ENCODE results near the gene PROB1. TPM values are rescaled to one million over a fixed set of nuclear protein-coding genes. Genes with fewer than 3 reads are reported as not detected.

PROB1 gene
- total and polyA plus RNA-seq, 2 of the 13 experiments (the other 11 are each of a cell fraction or from before 2014, with no cell fraction given): 0.69 to 1.1 TPM

DNA sequence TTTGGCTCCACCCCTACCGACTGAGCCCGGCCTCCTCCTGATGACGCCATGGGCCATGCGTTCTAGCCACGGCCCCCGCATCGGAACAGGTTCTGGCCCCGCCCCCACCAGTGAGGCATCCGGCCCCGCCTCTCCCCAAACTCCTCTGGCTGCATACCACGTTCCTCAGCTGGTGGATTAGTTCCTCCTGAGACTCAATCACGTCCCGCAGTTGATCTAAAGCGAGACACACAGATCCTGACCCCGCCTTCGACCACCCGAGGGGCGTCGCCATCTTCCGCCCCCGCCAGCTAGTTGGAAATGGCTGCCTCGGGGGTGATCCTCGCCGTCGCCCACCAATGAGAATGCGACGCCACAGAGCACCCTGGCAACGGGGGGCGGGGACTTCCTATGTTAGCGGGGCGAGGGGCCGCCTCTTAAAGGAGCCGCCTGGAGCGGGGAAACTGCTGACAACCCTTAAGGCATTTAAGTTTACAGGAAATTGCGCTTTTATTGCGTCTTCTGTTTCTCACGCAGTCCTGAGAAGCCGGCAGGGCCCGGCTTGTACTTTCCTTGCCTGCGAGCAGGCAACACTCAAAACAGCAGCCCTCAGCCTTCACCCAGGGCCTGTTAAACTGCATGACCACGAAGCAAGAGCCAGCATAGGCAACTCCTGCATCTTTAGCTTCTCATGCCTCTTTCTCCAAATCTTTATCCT, 9.0 kb upstream of the PROB1 start, which contains the start of gene SPATA24 (continued):
- TF ChIP-seq, protein P1, sequence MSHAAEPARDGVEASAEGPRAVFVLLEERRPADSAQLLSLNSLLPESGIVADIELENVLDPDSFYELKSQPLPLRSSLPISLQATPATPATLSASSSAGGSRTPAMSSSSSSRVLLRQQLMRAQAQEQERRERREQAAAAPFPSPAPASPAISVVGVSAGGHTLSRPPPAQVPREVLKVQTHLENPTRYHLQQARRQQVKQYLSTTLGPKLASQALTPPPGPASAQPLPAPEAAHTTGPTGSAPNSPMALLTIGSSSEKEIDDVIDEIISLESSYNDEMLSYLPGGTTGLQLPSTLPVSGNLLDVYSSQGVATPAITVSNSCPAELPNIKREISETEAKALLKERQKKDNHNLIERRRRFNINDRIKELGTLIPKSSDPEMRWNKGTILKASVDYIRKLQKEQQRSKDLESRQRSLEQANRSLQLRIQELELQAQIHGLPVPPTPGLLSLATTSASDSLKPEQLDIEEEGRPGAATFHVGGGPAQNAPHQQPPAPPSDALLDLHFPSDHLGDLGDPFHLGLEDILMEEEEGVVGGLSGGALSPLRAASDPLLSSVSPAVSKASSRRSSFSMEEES (CRISPR knock-in tag; IDR thresholded peaks at IDR 0.05): no peak
- TF ChIP-seq ZNF24 (IDR thresholded peaks at IDR 0.05) (no peak), HOXA7 (CRISPR knock-in tag; IDR thresholded peaks at IDR 0.05) (no peak), TBX2 (CRISPR knock-in tag; IDR thresholded peaks at IDR 0.05; ENCODE audit: borderline replicate concordance) (0 out of 2 replicates have a peak, but pooled peaks have one; percentile 4), SYNCRIP (IDR thresholded peaks at IDR 0.05; ENCODE audit: insufficient read depth, low read depth, low read length) (no peak), ZNF737 (CRISPR knock-in tag; IDR thresholded peaks at IDR 0.05; ENCODE audit: borderline replicate concordance) (no peak), U2AF1 (optimal IDR thresholded peaks at IDR 0.05; ENCODE audit: low read depth, low read length) (no peak), HOXA9 (CRISPR knock-in tag; IDR thresholded peaks at IDR 0.05; ENCODE audit: borderline replicate concordance) (no peak), ZNF207 (IDR thresholded peaks at IDR 0.05; ENCODE audit: borderline replicate concordance) (no peak), ZFP36L1 (CRISPR knock-in tag; IDR thresholded peaks at IDR 0.05) (no peak), DNMT3B (CRISPR knock-in tag; conservative IDR thresholded peaks at IDR 0.05) (no peak), ZNF264 (CRISPR knock-in tag; IDR thresholded peaks at IDR 0.05) (no peak), KLF16 (CRISPR knock-in tag; IDR thresholded peaks at IDR 0.05) (peak in 1 of 2 experiments; percentile 68; a peak in 1 of 4 replicates), PHF5A (CRISPR knock-in tag; IDR thresholded peaks at IDR 0.05; ENCODE audit: low read depth, unreplicated experiment) (no peak), ZNF530 (CRISPR knock-in tag; IDR thresholded peaks at IDR 0.05; ENCODE audit: low read depth) (no peak), RBM22 (optimal IDR thresholded peaks at IDR 0.05; ENCODE audit: low read length) (peak; percentile 69), MIER3 (CRISPR knock-in tag; IDR thresholded peaks at IDR 0.05; ENCODE audit: borderline replicate concordance) (no peak), TMF1 (CRISPR knock-in tag; IDR thresholded peaks at IDR 0.05; ENCODE audit: low read depth) (no peak)
- TF ChIP-seq, protein P2, sequence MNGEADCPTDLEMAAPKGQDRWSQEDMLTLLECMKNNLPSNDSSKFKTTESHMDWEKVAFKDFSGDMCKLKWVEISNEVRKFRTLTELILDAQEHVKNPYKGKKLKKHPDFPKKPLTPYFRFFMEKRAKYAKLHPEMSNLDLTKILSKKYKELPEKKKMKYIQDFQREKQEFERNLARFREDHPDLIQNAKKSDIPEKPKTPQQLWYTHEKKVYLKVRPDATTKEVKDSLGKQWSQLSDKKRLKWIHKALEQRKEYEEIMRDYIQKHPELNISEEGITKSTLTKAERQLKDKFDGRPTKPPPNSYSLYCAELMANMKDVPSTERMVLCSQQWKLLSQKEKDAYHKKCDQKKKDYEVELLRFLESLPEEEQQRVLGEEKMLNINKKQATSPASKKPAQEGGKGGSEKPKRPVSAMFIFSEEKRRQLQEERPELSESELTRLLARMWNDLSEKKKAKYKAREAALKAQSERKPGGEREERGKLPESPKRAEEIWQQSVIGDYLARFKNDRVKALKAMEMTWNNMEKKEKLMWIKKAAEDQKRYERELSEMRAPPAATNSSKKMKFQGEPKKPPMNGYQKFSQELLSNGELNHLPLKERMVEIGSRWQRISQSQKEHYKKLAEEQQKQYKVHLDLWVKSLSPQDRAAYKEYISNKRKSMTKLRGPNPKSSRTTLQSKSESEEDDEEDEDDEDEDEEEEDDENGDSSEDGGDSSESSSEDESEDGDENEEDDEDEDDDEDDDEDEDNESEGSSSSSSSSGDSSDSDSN (CRISPR knock-in tag; IDR thresholded peaks at IDR 0.05): peak; percentile 18
- TF ChIP-seq, protein P3, sequence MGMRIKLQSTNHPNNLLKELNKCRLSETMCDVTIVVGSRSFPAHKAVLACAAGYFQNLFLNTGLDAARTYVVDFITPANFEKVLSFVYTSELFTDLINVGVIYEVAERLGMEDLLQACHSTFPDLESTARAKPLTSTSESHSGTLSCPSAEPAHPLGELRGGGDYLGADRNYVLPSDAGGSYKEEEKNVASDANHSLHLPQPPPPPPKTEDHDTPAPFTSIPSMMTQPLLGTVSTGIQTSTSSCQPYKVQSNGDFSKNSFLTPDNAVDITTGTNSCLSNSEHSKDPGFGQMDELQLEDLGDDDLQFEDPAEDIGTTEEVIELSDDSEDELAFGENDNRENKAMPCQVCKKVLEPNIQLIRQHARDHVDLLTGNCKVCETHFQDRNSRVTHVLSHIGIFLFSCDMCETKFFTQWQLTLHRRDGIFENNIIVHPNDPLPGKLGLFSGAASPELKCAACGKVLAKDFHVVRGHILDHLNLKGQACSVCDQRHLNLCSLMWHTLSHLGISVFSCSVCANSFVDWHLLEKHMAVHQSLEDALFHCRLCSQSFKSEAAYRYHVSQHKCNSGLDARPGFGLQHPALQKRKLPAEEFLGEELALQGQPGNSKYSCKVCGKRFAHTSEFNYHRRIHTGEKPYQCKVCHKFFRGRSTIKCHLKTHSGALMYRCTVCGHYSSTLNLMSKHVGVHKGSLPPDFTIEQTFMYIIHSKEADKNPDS (CRISPR knock-in tag; IDR thresholded peaks at IDR 0.05): no peak
- TF ChIP-seq, protein P4, sequence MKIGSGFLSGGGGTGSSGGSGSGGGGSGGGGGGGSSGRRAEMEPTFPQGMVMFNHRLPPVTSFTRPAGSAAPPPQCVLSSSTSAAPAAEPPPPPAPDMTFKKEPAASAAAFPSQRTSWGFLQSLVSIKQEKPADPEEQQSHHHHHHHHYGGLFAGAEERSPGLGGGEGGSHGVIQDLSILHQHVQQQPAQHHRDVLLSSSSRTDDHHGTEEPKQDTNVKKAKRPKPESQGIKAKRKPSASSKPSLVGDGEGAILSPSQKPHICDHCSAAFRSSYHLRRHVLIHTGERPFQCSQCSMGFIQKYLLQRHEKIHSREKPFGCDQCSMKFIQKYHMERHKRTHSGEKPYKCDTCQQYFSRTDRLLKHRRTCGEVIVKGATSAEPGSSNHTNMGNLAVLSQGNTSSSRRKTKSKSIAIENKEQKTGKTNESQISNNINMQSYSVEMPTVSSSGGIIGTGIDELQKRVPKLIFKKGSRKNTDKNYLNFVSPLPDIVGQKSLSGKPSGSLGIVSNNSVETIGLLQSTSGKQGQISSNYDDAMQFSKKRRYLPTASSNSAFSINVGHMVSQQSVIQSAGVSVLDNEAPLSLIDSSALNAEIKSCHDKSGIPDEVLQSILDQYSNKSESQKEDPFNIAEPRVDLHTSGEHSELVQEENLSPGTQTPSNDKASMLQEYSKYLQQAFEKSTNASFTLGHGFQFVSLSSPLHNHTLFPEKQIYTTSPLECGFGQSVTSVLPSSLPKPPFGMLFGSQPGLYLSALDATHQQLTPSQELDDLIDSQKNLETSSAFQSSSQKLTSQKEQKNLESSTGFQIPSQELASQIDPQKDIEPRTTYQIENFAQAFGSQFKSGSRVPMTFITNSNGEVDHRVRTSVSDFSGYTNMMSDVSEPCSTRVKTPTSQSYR (CRISPR knock-in tag; IDR thresholded peaks at IDR 0.05; ENCODE audit: borderline replicate concordance): no peak
